Body of pancreas (tissue), 4 donors: Measurements from ENCODE around the gene SCTR. TPM values are rescaled to one million over a fixed set of nuclear protein-coding genes. Genes with fewer than 3 reads are reported as not detected.
A peak's percentile ranks its signal among the peaks of the same experiment; 100 is the strongest.

Experiments
- ATAC-seq: fragments of 150-250 bp; one replicate; pipeline ENCODE4 v1.9.1; 2016
- DNase-seq, 4 donors: peaks; one replicate each; pipeline ENCODE4 v3.0.0-alpha.2; 2019
- H3K27ac ChIP-seq, 4 donors: fragments of 200-600 bp; sonication (generic); 1 replicate in 3 of 4; 2 replicates in 1 of 4; pipeline versions ENCODE4 v1.5.1 to v1.6.1; 2016 to 2019; ENCODE audit warnings: mild to moderate bottlenecking in 1 of 4, mixed read lengths in 1 of 4, moderate library complexity in 1 of 4
- H3K27me3 ChIP-seq, 2 donors: fragments of 200-600 bp; sonication (generic); one replicate each; pipeline ENCODE4 v1.6.0; 2016; ENCODE audit warnings: mild to moderate bottlenecking in 1 of 2
- H3K36me3 ChIP-seq, 2 donors: fragments of 200-600 bp; sonication (generic); replicated peaks in 1 of 2; 2 replicates each; pipeline ENCODE4 v1.5.1; 2016; ENCODE audit warnings: low read depth in 2 of 2; ENCODE audit not compliant: insufficient read depth in 1 of 2
- H3K4me1 ChIP-seq: fragments of 200-600 bp; sonication (generic); one replicate; pipeline ENCODE4 v1.6.0; 2016
- H3K4me3 ChIP-seq, 2 donors: fragments of 200-600 bp; sonication (generic); 1 replicate in 1 of 2; 2 replicates in 1 of 2; pipeline ENCODE4 v1.5.1; 2016 to 2019
- H3K9me3 ChIP-seq, 3 donors: fragments of 200-600 bp; sonication (generic); 1 replicate in 2 of 3; 2 replicates in 1 of 3; pipeline ENCODE4 v1.5.1; 2016
- POLR2A ChIP-seq, 3 donors: fragments of 450-650 bp; IDR thresholded peaks; one replicate each; pipeline ENCODE4 v1.6.1; 2016; ENCODE audit warnings: antibody characterized with exemption in 3 of 3, mild to moderate bottlenecking in 2 of 3
- WGBS, 2 donors: methylation state at CpG; one replicate each; pipeline ENCODE4 v1.1.5; 2017; 5-methylcytosine and 5-hydroxymethylcytosine counted together
- intact Hi-C: fragments of 100-400 bp; cut with DNase I; formaldehyde crosslinking; loops from one replicate; pipeline ENCODE4 v1.15.1; 2023
- total RNA-seq, 2 donors: library from RNA; depleted of rRNA; stranded (reverse); fragments of >200 nt; gene quantifications; one replicate each; pipeline ENCODE4 v1.1.0, GENCODE V29; 2016
- TF ChIP-seq, protein P1 (sequence below), 7 experiments: fragments of 450-650 bp in 4 of 7; fragments of 200-600 bp in 3 of 7; sonication (generic) in 3 of 7; IDR thresholded peaks; one replicate each; pipeline ENCODE4 v1.5.1; 2016 to 2019; ENCODE audit warnings: antibody characterized with exemption in 7 of 7

The SCTR gene
- total RNA-seq, 2 donors from 2014 or later = 69.0 to 183 TPM

GRCh38 chr2:119517433-119517832 lies 6.8 kb downstream of the SCTR start:
- TF ChIP-seq, protein P1, sequence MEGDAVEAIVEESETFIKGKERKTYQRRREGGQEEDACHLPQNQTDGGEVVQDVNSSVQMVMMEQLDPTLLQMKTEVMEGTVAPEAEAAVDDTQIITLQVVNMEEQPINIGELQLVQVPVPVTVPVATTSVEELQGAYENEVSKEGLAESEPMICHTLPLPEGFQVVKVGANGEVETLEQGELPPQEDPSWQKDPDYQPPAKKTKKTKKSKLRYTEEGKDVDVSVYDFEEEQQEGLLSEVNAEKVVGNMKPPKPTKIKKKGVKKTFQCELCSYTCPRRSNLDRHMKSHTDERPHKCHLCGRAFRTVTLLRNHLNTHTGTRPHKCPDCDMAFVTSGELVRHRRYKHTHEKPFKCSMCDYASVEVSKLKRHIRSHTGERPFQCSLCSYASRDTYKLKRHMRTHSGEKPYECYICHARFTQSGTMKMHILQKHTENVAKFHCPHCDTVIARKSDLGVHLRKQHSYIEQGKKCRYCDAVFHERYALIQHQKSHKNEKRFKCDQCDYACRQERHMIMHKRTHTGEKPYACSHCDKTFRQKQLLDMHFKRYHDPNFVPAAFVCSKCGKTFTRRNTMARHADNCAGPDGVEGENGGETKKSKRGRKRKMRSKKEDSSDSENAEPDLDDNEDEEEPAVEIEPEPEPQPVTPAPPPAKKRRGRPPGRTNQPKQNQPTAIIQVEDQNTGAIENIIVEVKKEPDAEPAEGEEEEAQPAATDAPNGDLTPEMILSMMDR (IDR thresholded peaks at IDR 0.05) = peak; percentile 67 to 95 (median 82)
- no peak for TF ChIP-seq POLR2A (IDR thresholded peaks at IDR 0.05)
- intact Hi-C loops = loop anchor here (5.0 to 10.0 kb wide), 2 partner anchors 77 to 145 kb away; no protein-coding TSS in a partner anchor
- WGBS, 2 donors = 12 to 17% methylated on average over 7 of the region's 7 CpGs
- H3K4me3 ChIP-seq = no peak overlapping the region
- peaks cover 0 to 2% of the 10 kb centered on the region in 2 donors for H3K27me3 ChIP-seq
- H3K4me1 ChIP-seq = peaks cover 41% of the 10 kb centered on the region
- DNase-seq (peak; percentile 81 to 87 (median 86)), ATAC-seq (peak; percentile 91)
- H3K9me3 ChIP-seq = no peaks in the 10 kb centered on the region
- H3K36me3 ChIP-seq = no peaks in the 10 kb centered on the region
- peak overlapping the region in 3 of 4 donors; percentile 20 to 59 (median 33) for H3K27ac ChIP-seq

- DNase-seq = no peak
- Histone ChIP-seq H3K9me3 (no peaks in the 10 kb centered on the region), H3K4me1 (peaks cover 31% of the 10 kb centered on the region), H3K4me3 (no peak overlapping the region), H3K36me3 (no peaks in the 10 kb centered on the region), H3K27me3 (no peaks in the 10 kb centered on the region), H3K27ac (no peak overlapping the region)
- ATAC-seq = no peak
- TF ChIP-seq, protein P1 (IDR thresholded peaks at IDR 0.05) = no peak
- no peak for TF ChIP-seq POLR2A (IDR thresholded peaks at IDR 0.05)
- WGBS, 2 donors = 82 to 91% methylated on average over 2 of the region's 2 CpGs
- intact Hi-C loops = loop anchor here (5.0 to 10.0 kb wide), 2 partner anchors 79 to 146 kb away; no protein-coding TSS in a partner anchor
Measured at GRCh38 chr2:119516121-119516520, 8.2 kb downstream of the SCTR start.

GRCh38 chr2:119513832-119514231 lies 10.5 kb downstream of the SCTR start:
- ATAC-seq (no peak), DNase-seq (no peak)
- intact Hi-C loops = loop anchor here (10.0 kb wide), 1 partner anchor 81 kb away; no protein-coding TSS in a partner anchor
- Histone ChIP-seq H3K36me3 (no peaks in the 10 kb centered on the region), H3K27me3 (no peaks in the 10 kb centered on the region), H3K9me3 (no peaks in the 10 kb centered on the region), H3K27ac (no peak overlapping the region), H3K4me1 (peaks cover 16% of the 10 kb centered on the region), H3K4me3 (no peak overlapping the region)
- TF ChIP-seq, protein P1 (IDR thresholded peaks at IDR 0.05) = no peak
- TF ChIP-seq POLR2A (IDR thresholded peaks at IDR 0.05) = no peak
- WGBS, 2 donors = 35 to 42% methylated on average over 1 of the region's 1 CpG

GRCh38 chr2:119512946-119513345 lies 11.3 kb downstream of the SCTR start:
- no peaks in the 10 kb centered on the region for H3K27me3 ChIP-seq
- DNase-seq = no peak
- 76 to 88% methylated on average over 1 of the region's 1 CpG for WGBS, 2 donors
- H3K36me3 ChIP-seq = no peaks in the 10 kb centered on the region
- ATAC-seq = no peak
- peaks cover 8% of the 10 kb centered on the region for H3K4me1 ChIP-seq
- intact Hi-C loops = loop anchor here (10.0 kb wide), 1 partner anchor 82 kb away; no protein-coding TSS in a partner anchor
- TF ChIP-seq POLR2A (IDR thresholded peaks at IDR 0.05) = no peak
- TF ChIP-seq, protein P1 (IDR thresholded peaks at IDR 0.05) = no peak
- no peaks in the 10 kb centered on the region for H3K9me3 ChIP-seq
- no peak overlapping the region for H3K27ac ChIP-seq
- no peak overlapping the region for H3K4me3 ChIP-seq

DNA sequence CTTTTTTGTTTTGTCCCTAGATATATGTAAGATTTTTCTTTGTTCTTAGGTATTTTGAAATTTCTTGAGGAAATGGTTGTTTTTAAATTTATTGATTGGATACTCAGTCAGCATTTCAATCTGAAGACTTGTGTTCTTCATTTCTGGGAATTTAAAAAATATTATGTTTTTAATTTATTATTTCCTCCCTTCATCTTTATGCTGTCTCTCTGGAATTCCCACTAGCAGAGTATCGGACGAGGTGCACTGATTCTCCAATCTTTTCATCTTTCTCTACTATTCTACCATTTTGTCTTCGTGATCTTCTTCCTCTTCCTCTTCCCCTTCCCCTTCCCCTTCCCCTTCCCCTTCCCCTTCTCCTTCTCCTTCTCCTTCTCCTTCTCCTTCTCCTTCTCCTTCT lies 12.3 kb downstream of the SCTR start:
- Histone ChIP-seq H3K27me3 (no peaks in the 10 kb centered on the region), H3K9me3 (no peaks in the 10 kb centered on the region), H3K4me1 (no peaks in the 10 kb centered on the region), H3K4me3 (no peak overlapping the region), H3K36me3 (no peaks in the 10 kb centered on the region), H3K27ac (no peak overlapping the region)
- TF ChIP-seq, protein P1 (IDR thresholded peaks at IDR 0.05) = no peak
- no peak for TF ChIP-seq POLR2A (IDR thresholded peaks at IDR 0.05)
- DNase-seq (no peak), ATAC-seq (no peak)
- intact Hi-C loops = loop anchor here (10.0 kb wide), 1 partner anchor 83 kb away; no protein-coding TSS in a partner anchor
- 78 to 88% methylated on average over 3 of the region's 3 CpGs for WGBS, 2 donors
